ENCODE results near the gene MCF2L. TPM values are rescaled to one million over a fixed set of nuclear protein-coding genes. Genes with fewer than 3 reads are reported as not detected.

MCF2L gene
- total RNA-seq, 4 donors from 2014 or later: 12.8 to 169 (median 41.5) TPM

GRCh38 chr13:113064534-113065405 lies 95.8 kb downstream of the MCF2L start:
- DNase-seq (ENCODE audit: low spot score): no peak
- peak; percentile 24 for ATAC-seq (ENCODE audit: low FRiP score)
- no peak for TF ChIP-seq CTCF (IDR thresholded peaks at IDR 0.05)

GRCh38 chr13:113065406-113066141 lies 96.6 kb downstream of the MCF2L start:
- ATAC-seq (ENCODE audit: low FRiP score): no peak
- TF ChIP-seq CTCF (IDR thresholded peaks at IDR 0.05): no peak
- DNase-seq (ENCODE audit: low spot score): no peak

- no peak for TF ChIP-seq CTCF (IDR thresholded peaks at IDR 0.05)
- no peak for DNase-seq (ENCODE audit: low spot score)
- no peak for ATAC-seq (ENCODE audit: low FRiP score)
Measured at GRCh38 chr13:113066142-113066455, 97.1 kb downstream of the MCF2L start.

GRCh38 chr13:113066746-113067145 lies 97.7 kb downstream of the MCF2L start:
- no peak for TF ChIP-seq CTCF (IDR thresholded peaks at IDR 0.05)
- ATAC-seq (ENCODE audit: low FRiP score) (no peak), DNase-seq (ENCODE audit: low spot score) (no peak)

- no peak for TF ChIP-seq CTCF (IDR thresholded peaks at IDR 0.05)
- DNase-seq (ENCODE audit: low spot score) (no peak), ATAC-seq (ENCODE audit: low FRiP score) (no peak)
Measured at GRCh38 chr13:113069861-113070805, 101.1 kb downstream of the MCF2L start.

- DNase-seq (ENCODE audit: low spot score): no peak
- no peak for TF ChIP-seq CTCF (IDR thresholded peaks at IDR 0.05)
- ATAC-seq (ENCODE audit: low FRiP score): no peak
Measured at GRCh38 chr13:113070855-113071254, 101.8 kb downstream of the MCF2L start.

Data from omental fat pad (tissue), 4 donors.